ENCODE data around the gene RFX1. TPM values are rescaled to one million over a fixed set of nuclear protein-coding genes. Genes with fewer than 3 reads are reported as not detected.

The RFX1 gene
- total and polyA plus RNA-seq, 8 donors: 0.58 to 27.2 (median 3.3) TPM

DNA sequence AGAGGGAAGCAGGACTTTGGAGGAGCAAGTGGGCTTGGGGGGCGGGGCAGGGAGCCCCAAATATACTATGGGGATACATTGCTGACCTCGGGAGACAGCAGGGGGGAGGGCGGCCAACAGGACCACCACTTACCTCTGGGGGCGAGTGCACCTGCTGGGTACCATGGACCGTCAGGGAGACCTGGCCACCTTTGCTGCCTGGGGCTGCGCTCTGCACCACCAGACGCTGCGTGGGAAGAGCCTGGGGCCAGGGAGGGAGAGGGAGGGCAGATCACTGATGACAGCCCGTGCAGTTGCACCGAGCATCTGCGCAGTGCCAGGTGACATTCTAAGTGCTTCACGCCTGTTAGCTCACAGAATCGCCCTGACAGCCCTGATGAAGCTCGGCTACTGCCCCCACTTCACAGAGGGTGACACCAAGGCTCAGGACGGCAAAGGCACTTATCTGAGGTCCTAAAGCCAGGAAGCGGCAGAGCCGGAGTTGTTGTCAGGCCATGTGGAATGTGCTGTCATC is 24.1 kb downstream of the RFX1 start:
- peak in 1 of 2 donors; percentile 57 for DNase-seq
- Histone ChIP-seq H3K27ac (no peak overlapping the region), H3K4me1 (peaks cover 28 to 43% (median 30%) of the 10 kb centered on the region in 4 donors), H3K36me3 (peaks cover 4 to 48% (median 34%) of the 10 kb centered on the region in 4 donors), H3K27me3 (no peaks in the 10 kb centered on the region), H3K9me3 (no peaks in the 10 kb centered on the region), H3K4me3 (no peak overlapping the region)
- 94 to 96% (median 94%) methylated on average over 10 to 17 of the region's 17 CpGs for WGBS, 5 donors
- intact Hi-C loops (cut with DNase I; ENCODE audit: low total_unique reads): no loop called here
- TF ChIP-seq POLR2A (IDR thresholded peaks at IDR 0.05): no peak

- peaks cover 4 to 49% (median 38%) of the 10 kb centered on the region in 4 donors for H3K36me3 ChIP-seq
- no peaks in the 10 kb centered on the region for H3K9me3 ChIP-seq
- intact Hi-C loops (cut with DNase I; ENCODE audit: low total_unique reads): no loop called here
- no peak overlapping the region for H3K27ac ChIP-seq
- H3K27me3 ChIP-seq: no peaks in the 10 kb centered on the region
- DNase-seq: no peak
- H3K4me1 ChIP-seq: peaks cover 24 to 37% (median 26%) of the 10 kb centered on the region in 4 donors
- no peak overlapping the region for H3K4me3 ChIP-seq
- WGBS, 5 donors: 80 to 87% (median 85%) methylated on average over 7 to 9 of the region's 9 CpGs
- TF ChIP-seq POLR2A (IDR thresholded peaks at IDR 0.05) (no peak), POLR2AphosphoS5 (IDR thresholded peaks at IDR 0.05) (no peak)
Measured at GRCh38 chr19:13981467-13981866, 24.7 kb downstream of the RFX1 start.

GRCh38 chr19:13981021-13981420 is 25.1 kb downstream of the RFX1 start:
- Histone ChIP-seq H3K27ac (no peak overlapping the region), H3K9me3 (no peaks in the 10 kb centered on the region), H3K36me3 (peaks cover 4 to 54% (median 43%) of the 10 kb centered on the region in 4 donors), H3K27me3 (no peaks in the 10 kb centered on the region), H3K4me1 (peaks cover 20 to 33% (median 25%) of the 10 kb centered on the region in 4 donors), H3K4me3 (no peak overlapping the region)
- intact Hi-C loops (cut with DNase I; ENCODE audit: low total_unique reads): no loop called here
- DNase-seq: no peak
- no peak for TF ChIP-seq POLR2A (IDR thresholded peaks at IDR 0.05)
- no peak for TF ChIP-seq EP300 (IDR thresholded peaks at IDR 0.05)
- TF ChIP-seq, protein P1, sequence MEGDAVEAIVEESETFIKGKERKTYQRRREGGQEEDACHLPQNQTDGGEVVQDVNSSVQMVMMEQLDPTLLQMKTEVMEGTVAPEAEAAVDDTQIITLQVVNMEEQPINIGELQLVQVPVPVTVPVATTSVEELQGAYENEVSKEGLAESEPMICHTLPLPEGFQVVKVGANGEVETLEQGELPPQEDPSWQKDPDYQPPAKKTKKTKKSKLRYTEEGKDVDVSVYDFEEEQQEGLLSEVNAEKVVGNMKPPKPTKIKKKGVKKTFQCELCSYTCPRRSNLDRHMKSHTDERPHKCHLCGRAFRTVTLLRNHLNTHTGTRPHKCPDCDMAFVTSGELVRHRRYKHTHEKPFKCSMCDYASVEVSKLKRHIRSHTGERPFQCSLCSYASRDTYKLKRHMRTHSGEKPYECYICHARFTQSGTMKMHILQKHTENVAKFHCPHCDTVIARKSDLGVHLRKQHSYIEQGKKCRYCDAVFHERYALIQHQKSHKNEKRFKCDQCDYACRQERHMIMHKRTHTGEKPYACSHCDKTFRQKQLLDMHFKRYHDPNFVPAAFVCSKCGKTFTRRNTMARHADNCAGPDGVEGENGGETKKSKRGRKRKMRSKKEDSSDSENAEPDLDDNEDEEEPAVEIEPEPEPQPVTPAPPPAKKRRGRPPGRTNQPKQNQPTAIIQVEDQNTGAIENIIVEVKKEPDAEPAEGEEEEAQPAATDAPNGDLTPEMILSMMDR (IDR thresholded peaks at IDR 0.05): no peak
- TF ChIP-seq POLR2AphosphoS5 (IDR thresholded peaks at IDR 0.05): no peak
- WGBS, 5 donors: 92 to 96% (median 95%) methylated on average over 4 to 5 of the region's 5 CpGs

- Histone ChIP-seq H3K4me3 (no peak overlapping the region), H3K27me3 (no peaks in the 10 kb centered on the region), H3K9me3 (no peaks in the 10 kb centered on the region), H3K4me1 (peaks cover 17 to 26% (median 22%) of the 10 kb centered on the region in 4 donors), H3K27ac (no peak overlapping the region), H3K36me3 (peaks cover 4 to 61% (median 50%) of the 10 kb centered on the region in 4 donors)
- TF ChIP-seq POLR2AphosphoS5 (IDR thresholded peaks at IDR 0.05) (no peak), EP300 (IDR thresholded peaks at IDR 0.05) (no peak), POLR2A (IDR thresholded peaks at IDR 0.05) (no peak)
- TF ChIP-seq, protein P1 (IDR thresholded peaks at IDR 0.05): no peak
- intact Hi-C loops (cut with DNase I; ENCODE audit: low total_unique reads): no loop called here
- DNase-seq: no peak
- 87 to 100% (median 93%) methylated on average over 3 to 15 of the region's 15 CpGs for WGBS, 5 donors
Measured at GRCh38 chr19:13980340-13980739, 25.8 kb downstream of the RFX1 start.

DNA sequence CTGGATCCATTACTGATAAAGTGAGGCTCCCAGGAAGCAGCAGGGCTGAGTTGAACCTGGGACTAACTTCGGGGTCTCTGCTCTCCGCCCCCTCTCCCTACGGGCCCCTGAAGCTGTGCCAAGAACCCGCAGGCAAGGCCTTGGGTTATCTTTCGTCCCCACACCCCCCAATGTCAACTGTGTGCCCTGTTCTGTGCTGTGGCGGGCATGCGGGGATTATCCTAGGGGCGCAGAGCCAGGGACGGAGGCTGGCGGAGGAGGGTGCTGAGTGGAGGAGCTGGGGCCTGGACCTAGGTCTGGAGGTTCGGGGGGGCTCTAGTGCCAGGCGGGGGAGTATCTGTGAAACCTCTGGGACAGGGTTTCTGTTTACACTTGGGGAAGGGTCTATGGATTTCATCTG is 26.4 kb downstream of the RFX1 start:
- Histone ChIP-seq H3K27ac (no peak overlapping the region), H3K27me3 (no peaks in the 10 kb centered on the region), H3K36me3 (peaks cover 4 to 64% (median 54%) of the 10 kb centered on the region in 4 donors), H3K4me3 (peak overlapping the region in 1 of 4 donors; percentile 57), H3K9me3 (no peaks in the 10 kb centered on the region), H3K4me1 (peaks cover 17 to 26% (median 20%) of the 10 kb centered on the region in 4 donors)
- TF ChIP-seq EP300 (IDR thresholded peaks at IDR 0.05) (no peak), POLR2AphosphoS5 (IDR thresholded peaks at IDR 0.05) (no peak), POLR2A (IDR thresholded peaks at IDR 0.05) (no peak)
- TF ChIP-seq, protein P1 (IDR thresholded peaks at IDR 0.05): no peak
- 62 to 76% (median 64%) methylated on average over 12 of the region's 12 CpGs for WGBS, 5 donors
- no peak for DNase-seq
- intact Hi-C loops (cut with DNase I; ENCODE audit: low total_unique reads): no loop called here
